ENCODE data around the gene SRGAP3.

SRGAP3 gene

DNA sequence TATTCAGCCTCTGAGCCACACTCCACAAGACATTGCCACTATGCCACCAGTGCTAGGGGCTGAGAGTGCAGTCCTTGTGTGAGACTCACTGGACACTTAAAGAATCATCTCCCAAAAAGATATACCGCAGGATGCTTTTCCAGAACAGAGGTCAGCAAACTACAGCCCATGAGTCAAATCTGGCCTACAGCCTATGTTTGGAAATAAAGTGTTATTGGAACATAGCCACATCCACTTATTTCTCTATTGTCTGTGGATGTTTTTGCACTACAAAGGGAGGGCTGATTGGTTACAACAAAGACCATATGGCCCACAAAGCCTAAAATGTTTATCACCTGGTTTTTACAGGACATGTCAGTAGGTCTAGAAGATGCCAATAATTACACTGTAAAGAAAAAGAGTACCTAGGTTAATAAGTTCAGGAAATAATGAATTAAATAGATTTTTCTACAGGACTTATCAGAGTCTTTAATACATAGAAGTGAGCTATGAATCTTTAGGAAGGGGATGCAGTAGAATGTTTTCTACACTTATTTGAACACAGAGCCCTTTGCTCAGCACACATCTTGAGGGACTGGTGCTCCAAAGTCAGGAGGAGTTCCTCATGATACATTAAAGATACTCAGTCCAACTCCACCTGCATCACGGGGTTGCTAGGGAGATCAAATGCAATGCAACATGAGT, 26.3 kb downstream of the SRGAP3 start:
- H3K4me3 ChIP-seq (ENCODE audit: control insufficient read depth, low read depth, low read length) = no peak overlapping the region
- no peak for DNase-seq (ENCODE audit: low read depth)
- TF ChIP-seq, protein P1, sequence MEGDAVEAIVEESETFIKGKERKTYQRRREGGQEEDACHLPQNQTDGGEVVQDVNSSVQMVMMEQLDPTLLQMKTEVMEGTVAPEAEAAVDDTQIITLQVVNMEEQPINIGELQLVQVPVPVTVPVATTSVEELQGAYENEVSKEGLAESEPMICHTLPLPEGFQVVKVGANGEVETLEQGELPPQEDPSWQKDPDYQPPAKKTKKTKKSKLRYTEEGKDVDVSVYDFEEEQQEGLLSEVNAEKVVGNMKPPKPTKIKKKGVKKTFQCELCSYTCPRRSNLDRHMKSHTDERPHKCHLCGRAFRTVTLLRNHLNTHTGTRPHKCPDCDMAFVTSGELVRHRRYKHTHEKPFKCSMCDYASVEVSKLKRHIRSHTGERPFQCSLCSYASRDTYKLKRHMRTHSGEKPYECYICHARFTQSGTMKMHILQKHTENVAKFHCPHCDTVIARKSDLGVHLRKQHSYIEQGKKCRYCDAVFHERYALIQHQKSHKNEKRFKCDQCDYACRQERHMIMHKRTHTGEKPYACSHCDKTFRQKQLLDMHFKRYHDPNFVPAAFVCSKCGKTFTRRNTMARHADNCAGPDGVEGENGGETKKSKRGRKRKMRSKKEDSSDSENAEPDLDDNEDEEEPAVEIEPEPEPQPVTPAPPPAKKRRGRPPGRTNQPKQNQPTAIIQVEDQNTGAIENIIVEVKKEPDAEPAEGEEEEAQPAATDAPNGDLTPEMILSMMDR (IDR thresholded peaks at IDR 0.05; ENCODE audit: control insufficient read depth, insufficient read depth, low read depth, low read length, missing control alignments) = no peak

DNA sequence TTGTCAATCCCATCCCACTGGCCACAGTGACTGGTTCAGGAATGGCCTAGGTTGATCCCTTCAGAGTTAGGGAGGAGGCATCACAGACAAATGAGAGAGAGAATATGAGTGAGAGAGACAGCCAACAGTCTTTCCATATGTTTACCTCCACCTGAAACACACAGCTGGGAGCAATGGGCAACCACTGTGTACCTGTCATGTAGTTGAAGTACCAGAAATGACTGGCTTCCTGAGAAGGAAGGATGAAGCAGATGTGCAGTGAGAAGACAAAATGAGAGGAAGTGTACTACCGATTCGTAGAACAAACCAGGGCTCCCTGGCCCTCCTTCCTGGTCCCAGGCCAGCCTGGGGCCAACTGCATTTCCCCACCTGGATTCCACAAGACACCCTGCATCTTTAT, 27.4 kb downstream of the SRGAP3 start:
- no peak overlapping the region for H3K4me3 ChIP-seq (ENCODE audit: control insufficient read depth, low read depth, low read length)
- TF ChIP-seq, protein P1 (IDR thresholded peaks at IDR 0.05; ENCODE audit: control insufficient read depth, insufficient read depth, low read depth, low read length, missing control alignments) = no peak
- no peak for DNase-seq (ENCODE audit: low read depth)

DNA sequence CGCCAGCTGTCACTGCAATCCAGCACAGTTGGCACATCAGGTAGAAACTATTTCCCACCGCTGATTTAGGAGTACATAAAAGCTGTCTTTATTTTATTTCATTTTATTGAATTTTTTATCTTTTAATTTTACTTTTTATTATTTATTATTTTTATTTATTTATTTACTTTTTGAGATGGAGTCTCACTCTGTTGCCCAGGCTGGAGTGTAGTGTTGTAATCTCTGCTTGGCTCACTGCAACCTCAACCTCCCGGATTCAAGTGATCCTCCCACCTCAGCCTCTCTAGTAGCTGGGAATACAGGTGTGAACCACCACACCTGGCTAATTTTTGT, 31.0 kb downstream of the SRGAP3 start:
- DNase-seq (ENCODE audit: low read depth) = no peak
- TF ChIP-seq, protein P1 (IDR thresholded peaks at IDR 0.05; ENCODE audit: control insufficient read depth, insufficient read depth, low read depth, low read length, missing control alignments) = no peak
- H3K4me3 ChIP-seq (ENCODE audit: control insufficient read depth, low read depth, low read length) = no peak overlapping the region

DNA sequence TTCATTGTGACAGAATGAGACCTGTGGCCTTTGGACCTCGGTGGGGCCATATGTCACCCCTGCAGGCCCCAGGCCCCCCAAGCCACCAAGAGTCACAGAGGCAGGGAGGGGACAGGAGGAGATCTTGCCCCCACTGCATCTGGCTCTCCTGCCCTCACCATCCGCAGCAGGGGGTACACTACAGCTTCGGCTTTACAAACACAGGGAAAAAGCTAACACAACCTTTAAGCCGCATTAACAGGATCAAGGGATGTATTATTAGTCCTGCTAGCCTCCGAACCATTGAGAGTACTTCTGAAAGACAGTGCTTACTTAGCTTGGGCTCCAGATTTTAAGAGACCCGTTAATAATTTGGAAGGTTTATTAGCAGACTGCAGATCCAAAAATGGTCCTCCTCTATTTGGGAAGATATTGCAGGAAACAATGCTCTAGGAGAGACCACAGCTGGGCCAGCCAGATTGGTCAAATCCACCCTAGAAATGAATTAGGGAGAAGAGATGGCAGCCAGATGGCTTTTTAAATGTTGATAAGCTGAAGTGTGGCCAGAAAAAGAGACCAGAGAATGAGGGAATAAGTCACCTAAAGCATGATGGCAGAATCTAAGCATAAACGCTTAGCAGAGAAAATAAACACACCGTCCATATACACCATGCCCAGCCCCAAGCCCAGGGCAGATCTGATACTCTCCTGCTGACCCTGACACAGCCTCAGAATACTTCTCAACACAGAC, 31.5 kb downstream of the SRGAP3 start:
- TF ChIP-seq, protein P1 (IDR thresholded peaks at IDR 0.05; ENCODE audit: control insufficient read depth, insufficient read depth, low read depth, low read length, missing control alignments) = no peak
- no peak for DNase-seq (ENCODE audit: low read depth)
- no peak overlapping the region for H3K4me3 ChIP-seq (ENCODE audit: control insufficient read depth, low read depth, low read length)

DNA sequence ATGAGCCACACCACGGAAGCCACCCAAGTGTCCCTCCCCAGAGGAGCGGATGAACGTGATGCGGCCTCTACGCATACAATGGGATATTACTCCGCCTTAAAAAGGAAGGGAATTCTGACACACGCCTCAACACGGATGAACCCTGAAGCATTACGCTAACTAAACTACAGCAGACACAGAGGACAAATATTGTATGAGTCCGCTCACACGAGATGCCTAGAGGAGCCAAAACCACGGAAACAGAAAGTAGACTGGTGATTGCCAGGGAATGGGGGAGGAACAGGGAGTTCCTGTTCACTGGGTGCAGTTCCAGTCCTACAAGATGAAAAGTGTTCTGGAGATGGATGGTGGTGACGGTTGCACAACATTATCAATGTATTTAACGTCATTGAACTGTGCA, 32.7 kb downstream of the SRGAP3 start:
- no peak overlapping the region for H3K4me3 ChIP-seq (ENCODE audit: control insufficient read depth, low read depth, low read length)
- peak; percentile 31 for DNase-seq (ENCODE audit: low read depth)
- TF ChIP-seq, protein P1 (IDR thresholded peaks at IDR 0.05; ENCODE audit: control insufficient read depth, insufficient read depth, low read depth, low read length, missing control alignments) = no peak

DNA sequence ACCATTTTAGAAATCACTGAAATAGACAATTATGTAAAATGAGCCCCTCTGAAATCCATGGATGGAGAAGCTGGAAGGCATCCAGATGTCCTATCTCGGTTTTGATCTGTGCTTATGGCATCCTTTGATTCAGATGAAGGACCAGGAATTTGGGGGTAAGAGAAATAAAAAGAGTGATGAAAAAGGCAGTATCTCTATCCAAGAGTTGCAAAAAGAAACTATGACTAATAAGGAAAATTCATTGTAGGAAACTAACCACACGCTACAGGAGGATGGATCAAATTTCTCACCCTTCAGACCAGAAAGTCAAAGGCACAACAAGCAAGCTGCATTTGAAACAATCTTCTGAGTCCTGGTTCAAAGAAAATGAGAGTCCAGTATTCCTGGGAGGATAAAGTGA, 34.8 kb downstream of the SRGAP3 start:
- peak; percentile 53 for DNase-seq (ENCODE audit: low read depth)
- TF ChIP-seq, protein P1 (IDR thresholded peaks at IDR 0.05; ENCODE audit: control insufficient read depth, insufficient read depth, low read depth, low read length, missing control alignments) = no peak
- no peak overlapping the region for H3K4me3 ChIP-seq (ENCODE audit: control insufficient read depth, low read depth, low read length)
